ENCODE results near the gene HECTD3.
A peak's percentile ranks its signal among the peaks of the same experiment; 100 is the strongest.
"Not testable (repeated sequence)": the region's sequence is repeated elsewhere in the genome, so short reads cannot be mapped to it uniquely, and the experiment has no call there.

Gene HECTD3

GRCh38 chr1:44988531-44989156, 22.5 kb downstream of the HECTD3 start:
- DNase-seq (ENCODE audit: low spot score), result no peak

- DNase-seq (ENCODE audit: low spot score), result peak; percentile 16
Observed at GRCh38 chr1:44985747-44986359, 25.3 kb downstream of the HECTD3 start.

- DNase-seq (ENCODE audit: low spot score), result not testable (repeated sequence)
Observed at GRCh38 chr1:44977372-44977771, 33.8 kb downstream of the HECTD3 start.

- no peak for DNase-seq (ENCODE audit: low spot score)
Observed at GRCh38 chr1:44976252-44976651, 34.9 kb downstream of the HECTD3 start.

GRCh38 chr1:44973645-44974044, 37.5 kb downstream of the HECTD3 start:
- no peak for DNase-seq (ENCODE audit: low spot score)

GRCh38 chr1:44970317-44970716, 40.8 kb downstream of the HECTD3 start:
- DNase-seq (ENCODE audit: low spot score), result peak; percentile 36

- DNase-seq (ENCODE audit: low spot score), result no peak
Observed at GRCh38 chr1:44964396-44964795, 46.7 kb downstream of the HECTD3 start.

- no peak for DNase-seq (ENCODE audit: low spot score)
Observed at GRCh38 chr1:44962729-44963128, 48.4 kb downstream of the HECTD3 start.

GRCh38 chr1:44962022-44962421, 49.1 kb downstream of the HECTD3 start:
- not testable (repeated sequence) for DNase-seq (ENCODE audit: low spot score)

- peak; percentile 26 for DNase-seq (ENCODE audit: low spot score)
Observed at GRCh38 chr1:44957566-44957965, 53.6 kb downstream of the HECTD3 start.

- DNase-seq (ENCODE audit: low spot score), result not testable (repeated sequence)
Observed at GRCh38 chr1:44956077-44956476, 55.0 kb downstream of the HECTD3 start.
